ENCODE measurements around the gene TMEM61.
"Not testable (repeated sequence)": the region's sequence is repeated elsewhere in the genome, so short reads cannot be mapped to it uniquely, and the experiment has no call there.

The TMEM61 gene

GRCh38 chr1:55010194-55010886 is 29.9 kb downstream of the TMEM61 start:
- H3K4me2 ChIP-seq (ENCODE audit: low read length) = no peak overlapping the region
- H3K27me3 ChIP-seq (ENCODE audit: control insufficient read depth, insufficient read depth, low read length) = peaks cover 18% of the 10 kb centered on the region
- H3K4me1 ChIP-seq (ENCODE audit: control insufficient read depth, insufficient read depth, low read length) = peaks cover 14% of the 10 kb centered on the region
- H3K36me3 ChIP-seq (ENCODE audit: insufficient read depth, low read length) = no peaks in the 10 kb centered on the region
- H3K9ac ChIP-seq (ENCODE audit: low read depth, low read length) = no peak overlapping the region
- H3K4me3 ChIP-seq (ENCODE audit: low read length) = no peak overlapping the region
- H3K9me3 ChIP-seq (replicated peaks; ENCODE audit: low read length) = no peaks in the 10 kb centered on the region

DNA sequence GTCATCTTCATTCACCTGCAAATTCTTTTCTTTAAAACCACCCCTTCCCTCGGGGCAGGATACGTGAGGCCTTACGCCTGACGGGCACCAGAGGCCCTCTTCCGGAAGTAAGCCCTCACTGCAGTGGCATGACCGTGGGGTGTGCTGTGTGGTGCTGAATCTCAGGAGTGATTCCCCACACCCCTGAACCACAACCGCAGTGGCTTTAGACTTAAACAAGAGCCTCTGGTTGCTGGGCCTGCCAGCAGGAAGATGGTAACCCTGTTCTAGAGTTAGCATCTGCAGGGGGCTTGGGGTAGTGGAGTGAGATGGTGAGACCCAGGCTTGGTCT is 30.4 kb downstream of the TMEM61 start:
- Histone ChIP-seq H3K4me2 (ENCODE audit: low read length) (no peak overlapping the region), H3K4me1 (ENCODE audit: control insufficient read depth, insufficient read depth, low read length) (peaks cover 19% of the 10 kb centered on the region), H3K9me3 (replicated peaks; ENCODE audit: low read length) (no peaks in the 10 kb centered on the region), H3K27me3 (ENCODE audit: control insufficient read depth, insufficient read depth, low read length) (peaks cover 18% of the 10 kb centered on the region), H3K9ac (ENCODE audit: low read depth, low read length) (no peak overlapping the region), H3K4me3 (ENCODE audit: low read length) (no peak overlapping the region), H3K36me3 (ENCODE audit: insufficient read depth, low read length) (no peaks in the 10 kb centered on the region)

GRCh38 chr1:55012661-55013060 is 32.2 kb downstream of the TMEM61 start:
- no peak overlapping the region for H3K4me2 ChIP-seq (ENCODE audit: low read length)
- no peak overlapping the region for H3K4me3 ChIP-seq (ENCODE audit: low read length)
- H3K27me3 ChIP-seq (ENCODE audit: control insufficient read depth, insufficient read depth, low read length) = peaks cover 18% of the 10 kb centered on the region
- H3K9me3 ChIP-seq (replicated peaks; ENCODE audit: low read length) = no peaks in the 10 kb centered on the region
- no peak overlapping the region for H3K9ac ChIP-seq (ENCODE audit: low read depth, low read length)
- H3K4me1 ChIP-seq (ENCODE audit: control insufficient read depth, insufficient read depth, low read length) = peaks cover 25% of the 10 kb centered on the region
- no peaks in the 10 kb centered on the region for H3K36me3 ChIP-seq (ENCODE audit: insufficient read depth, low read length)

GRCh38 chr1:55015123-55015522 is 34.7 kb downstream of the TMEM61 start:
- Histone ChIP-seq H3K9ac (ENCODE audit: low read depth, low read length) (no peak overlapping the region), H3K4me2 (ENCODE audit: low read length) (no peak overlapping the region), H3K4me3 (ENCODE audit: low read length) (no peak overlapping the region), H3K27me3 (ENCODE audit: control insufficient read depth, insufficient read depth, low read length) (peaks cover 24% of the 10 kb centered on the region), H3K4me1 (ENCODE audit: control insufficient read depth, insufficient read depth, low read length) (peaks cover 19% of the 10 kb centered on the region), H3K36me3 (ENCODE audit: insufficient read depth, low read length) (no peaks in the 10 kb centered on the region), H3K9me3 (replicated peaks; ENCODE audit: low read length) (no peaks in the 10 kb centered on the region)

DNA sequence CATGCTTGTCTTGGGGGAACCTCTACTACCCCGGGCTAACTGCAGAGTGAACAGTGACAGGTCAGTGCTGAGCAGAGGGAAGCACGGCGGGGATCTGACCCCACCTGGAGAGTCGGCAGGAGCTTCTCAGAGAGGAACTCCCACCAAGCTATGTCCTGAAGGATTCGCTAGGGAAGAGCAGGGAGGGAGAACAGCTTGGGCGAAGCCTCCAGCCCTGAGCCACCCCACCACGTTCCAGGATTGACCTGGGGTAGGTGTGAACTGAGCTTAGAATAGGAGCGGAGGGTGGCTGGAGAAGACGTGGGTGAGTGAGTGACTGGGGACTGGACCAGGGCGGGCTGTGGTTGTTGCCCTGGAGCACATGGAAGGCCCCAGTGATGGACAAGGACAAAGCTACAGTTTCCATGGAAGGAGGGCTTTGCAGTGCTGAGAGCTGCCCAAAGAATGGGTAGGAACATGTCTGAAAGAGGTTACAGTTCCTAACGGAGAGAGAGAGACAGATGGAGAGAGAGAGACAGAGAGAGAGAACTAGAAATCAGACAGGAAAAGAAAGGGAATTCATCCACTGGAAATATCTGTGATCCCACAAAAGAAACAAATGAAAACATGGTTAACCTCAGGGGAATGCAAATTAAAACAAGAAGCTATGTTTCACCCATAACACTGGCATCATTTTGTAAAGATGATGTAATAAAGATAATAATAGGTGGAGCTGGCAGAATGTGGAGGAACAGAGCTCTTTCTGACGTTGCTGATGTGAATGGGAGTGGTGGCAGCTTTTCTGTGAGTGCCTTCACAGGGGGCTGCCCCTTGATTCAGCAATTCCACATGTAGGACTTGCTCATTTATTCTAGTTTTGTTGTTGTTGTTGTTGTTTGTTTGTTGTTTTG is 35.5 kb downstream of the TMEM61 start:
- peaks cover 24% of the 10 kb centered on the region for H3K27me3 ChIP-seq (ENCODE audit: control insufficient read depth, insufficient read depth, low read length)
- peak overlapping the region; percentile 20 for H3K4me2 ChIP-seq (ENCODE audit: low read length)
- H3K9me3 ChIP-seq (replicated peaks; ENCODE audit: low read length) = no peaks in the 10 kb centered on the region
- H3K4me3 ChIP-seq (ENCODE audit: low read length) = no peak overlapping the region
- peaks cover 19% of the 10 kb centered on the region for H3K4me1 ChIP-seq (ENCODE audit: control insufficient read depth, insufficient read depth, low read length)
- no peaks in the 10 kb centered on the region for H3K36me3 ChIP-seq (ENCODE audit: insufficient read depth, low read length)
- H3K9ac ChIP-seq (ENCODE audit: low read depth, low read length) = no peak overlapping the region

DNA sequence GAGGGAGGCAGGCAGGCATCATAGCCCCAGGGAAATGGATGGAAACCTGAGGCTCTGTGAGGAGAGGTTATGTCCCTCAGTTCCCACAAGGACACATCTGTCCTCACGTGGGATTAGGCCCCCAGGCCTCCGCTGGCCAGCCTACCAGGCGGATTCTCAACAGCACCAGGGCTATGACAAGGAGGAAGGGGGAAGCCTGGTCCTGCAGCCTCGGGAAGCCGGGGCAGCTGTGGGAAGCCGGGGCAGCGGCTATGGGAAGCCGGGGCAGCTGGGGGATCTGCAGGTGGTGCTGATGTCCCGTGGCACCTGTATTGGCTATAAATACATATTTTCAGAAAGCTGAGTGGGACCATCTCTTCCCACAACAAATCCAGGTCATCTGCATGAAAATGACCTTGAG is 38.0 kb downstream of the TMEM61 start:
- Histone ChIP-seq H3K36me3 (ENCODE audit: insufficient read depth, low read length) (no peaks in the 10 kb centered on the region), H3K9me3 (replicated peaks; ENCODE audit: low read length) (no peaks in the 10 kb centered on the region), H3K4me3 (ENCODE audit: low read length) (no peak overlapping the region), H3K9ac (ENCODE audit: low read depth, low read length) (no peak overlapping the region), H3K4me1 (ENCODE audit: control insufficient read depth, insufficient read depth, low read length) (peaks cover 25% of the 10 kb centered on the region), H3K4me2 (ENCODE audit: low read length) (no peak overlapping the region), H3K27me3 (ENCODE audit: control insufficient read depth, insufficient read depth, low read length) (peaks cover 14% of the 10 kb centered on the region)

DNA sequence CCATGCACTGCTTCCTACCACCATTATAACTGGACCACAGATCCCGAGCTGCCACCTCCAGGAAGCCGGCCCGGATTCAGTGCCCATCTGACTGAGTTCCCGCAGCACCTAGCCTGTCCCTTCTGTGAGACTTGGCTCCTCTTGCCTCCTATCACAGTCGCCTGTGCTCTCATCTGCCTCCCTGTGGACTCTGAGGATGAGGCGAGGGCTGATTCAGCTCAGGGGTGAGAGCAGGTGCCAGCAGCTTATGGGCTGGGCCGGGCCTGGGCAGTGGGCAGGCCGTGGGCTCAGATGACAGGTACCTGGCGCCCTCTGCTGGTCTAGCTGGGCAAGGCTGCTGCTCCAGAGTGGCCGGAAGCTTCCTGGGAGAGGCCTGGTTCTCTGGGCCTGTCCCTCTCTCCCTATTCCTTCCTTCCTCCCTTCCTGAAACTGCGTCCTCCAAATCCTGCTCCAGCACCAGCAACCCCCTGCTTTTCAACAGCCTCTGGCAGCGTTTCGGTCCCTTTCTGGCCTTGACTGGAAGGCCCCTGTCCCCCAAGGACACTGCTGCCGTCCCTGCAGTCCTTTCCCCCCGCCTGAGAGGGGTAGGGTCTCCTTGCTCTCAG is 41.6 kb downstream of the TMEM61 start:
- no peak overlapping the region for H3K4me2 ChIP-seq (ENCODE audit: low read length)
- peaks cover 6% of the 10 kb centered on the region for H3K4me1 ChIP-seq (ENCODE audit: control insufficient read depth, insufficient read depth, low read length)
- H3K27me3 ChIP-seq (ENCODE audit: control insufficient read depth, insufficient read depth, low read length) = peaks cover 5% of the 10 kb centered on the region
- no peaks in the 10 kb centered on the region for H3K36me3 ChIP-seq (ENCODE audit: insufficient read depth, low read length)
- H3K4me3 ChIP-seq (ENCODE audit: low read length) = no peak overlapping the region
- no peaks in the 10 kb centered on the region for H3K9me3 ChIP-seq (replicated peaks; ENCODE audit: low read length)
- H3K9ac ChIP-seq (ENCODE audit: low read depth, low read length) = peak overlapping the region; percentile 31

DNA sequence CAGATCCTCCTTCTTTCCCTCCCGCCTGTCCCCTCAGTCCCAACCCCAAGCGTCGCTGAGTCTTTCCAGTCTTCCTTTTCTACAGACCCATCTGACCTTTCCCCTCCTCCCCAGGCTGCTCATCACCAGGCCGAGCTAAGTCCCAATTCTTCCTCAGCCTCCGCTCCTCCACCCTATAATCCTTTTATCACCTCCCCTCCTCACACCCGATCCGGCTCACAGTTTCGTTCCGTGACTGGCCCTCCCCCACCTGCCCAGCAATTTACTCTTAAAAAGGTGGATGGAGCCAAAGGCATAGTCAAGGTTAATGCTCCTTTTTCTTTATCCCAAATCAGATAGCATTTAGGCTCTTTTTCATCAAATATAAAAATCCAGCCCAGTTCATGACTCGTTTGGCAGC is 43.7 kb downstream of the TMEM61 start:
- not testable (repeated sequence) for H3K4me2 ChIP-seq (ENCODE audit: low read length); H3K9ac ChIP-seq (ENCODE audit: low read depth, low read length); H3K9me3 ChIP-seq (replicated peaks; ENCODE audit: low read length); H3K36me3 ChIP-seq (ENCODE audit: insufficient read depth, low read length); H3K4me3 ChIP-seq (ENCODE audit: low read length); H3K27me3 ChIP-seq (ENCODE audit: control insufficient read depth, insufficient read depth, low read length); H3K4me1 ChIP-seq (ENCODE audit: control insufficient read depth, insufficient read depth, low read length)

- H3K27me3 ChIP-seq (ENCODE audit: control insufficient read depth, insufficient read depth, low read length) = peaks cover 12% of the 10 kb centered on the region
- not testable (repeated sequence) for H3K36me3 ChIP-seq (ENCODE audit: insufficient read depth, low read length); H3K4me1 ChIP-seq (ENCODE audit: control insufficient read depth, insufficient read depth, low read length)
Observed at GRCh38 chr1:55026682-55027081, 46.3 kb downstream of the TMEM61 start.

DNA sequence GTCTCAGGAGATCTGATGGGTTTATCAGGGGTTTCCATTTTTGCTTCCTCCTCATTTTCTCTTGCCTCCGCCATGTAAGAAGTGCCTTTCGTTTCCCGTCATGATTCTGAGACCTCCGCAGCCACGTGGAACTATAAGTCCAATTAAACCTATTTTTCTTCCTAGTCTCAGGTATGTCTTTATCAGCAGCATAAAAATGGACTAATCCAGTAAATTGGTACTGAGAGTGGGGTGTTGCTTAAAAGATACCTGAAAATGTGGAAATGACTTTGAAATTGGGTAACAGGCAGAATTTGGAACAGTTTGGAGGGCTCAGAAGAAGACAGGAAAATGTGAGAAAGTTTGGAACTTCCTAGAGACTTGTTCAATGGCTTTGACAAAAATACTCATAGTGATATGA is 50.7 kb downstream of the TMEM61 start:
- peaks cover 41% of the 10 kb centered on the region for H3K27me3 ChIP-seq (ENCODE audit: control insufficient read depth, insufficient read depth, low read length)
- not testable (repeated sequence) for H3K9me3 ChIP-seq (replicated peaks; ENCODE audit: low read length); H3K4me2 ChIP-seq (ENCODE audit: low read length); H3K4me3 ChIP-seq (ENCODE audit: low read length); H3K36me3 ChIP-seq (ENCODE audit: insufficient read depth, low read length); H3K9ac ChIP-seq (ENCODE audit: low read depth, low read length); H3K4me1 ChIP-seq (ENCODE audit: control insufficient read depth, insufficient read depth, low read length)

More at GRCh38 chr1:55026682-55027081, 46.3 kb downstream of the TMEM61 start:
- not testable (repeated sequence) for H3K4me2 ChIP-seq (ENCODE audit: low read length); H3K9me3 ChIP-seq (replicated peaks; ENCODE audit: low read length); H3K9ac ChIP-seq (ENCODE audit: low read depth, low read length); H3K4me3 ChIP-seq (ENCODE audit: low read length)

DNA sequence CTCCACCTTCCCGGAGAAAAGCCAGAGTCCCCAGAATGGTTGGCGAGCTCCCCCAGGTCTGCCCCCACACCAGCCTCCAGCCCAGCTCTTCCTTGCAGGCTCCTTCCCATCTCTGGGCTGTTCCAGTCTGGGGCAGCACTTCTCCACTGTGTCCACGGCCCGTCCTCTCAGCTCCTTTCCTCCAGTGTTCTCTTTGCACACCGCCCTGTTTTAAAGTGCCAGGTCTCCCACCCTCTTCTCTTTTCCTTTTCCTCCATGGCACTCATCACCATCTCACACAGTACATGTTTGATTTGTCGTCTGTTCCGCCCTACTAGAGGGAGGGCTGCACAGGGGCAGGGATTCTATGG is 52.8 kb downstream of the TMEM61 start:
- H3K4me2 ChIP-seq (ENCODE audit: low read length) = no peak overlapping the region
- H3K9me3 ChIP-seq (replicated peaks; ENCODE audit: low read length) = no peaks in the 10 kb centered on the region
- no peaks in the 10 kb centered on the region for H3K4me1 ChIP-seq (ENCODE audit: control insufficient read depth, insufficient read depth, low read length)
- no peaks in the 10 kb centered on the region for H3K36me3 ChIP-seq (ENCODE audit: insufficient read depth, low read length)
- no peak overlapping the region for H3K4me3 ChIP-seq (ENCODE audit: low read length)
- H3K9ac ChIP-seq (ENCODE audit: low read depth, low read length) = no peak overlapping the region
- H3K27me3 ChIP-seq (ENCODE audit: control insufficient read depth, insufficient read depth, low read length) = peaks cover 62% of the 10 kb centered on the region

Measured in skeletal muscle satellite cell (primary cell).